ENCODE data around the gene PRR12.

Gene PRR12

DNA sequence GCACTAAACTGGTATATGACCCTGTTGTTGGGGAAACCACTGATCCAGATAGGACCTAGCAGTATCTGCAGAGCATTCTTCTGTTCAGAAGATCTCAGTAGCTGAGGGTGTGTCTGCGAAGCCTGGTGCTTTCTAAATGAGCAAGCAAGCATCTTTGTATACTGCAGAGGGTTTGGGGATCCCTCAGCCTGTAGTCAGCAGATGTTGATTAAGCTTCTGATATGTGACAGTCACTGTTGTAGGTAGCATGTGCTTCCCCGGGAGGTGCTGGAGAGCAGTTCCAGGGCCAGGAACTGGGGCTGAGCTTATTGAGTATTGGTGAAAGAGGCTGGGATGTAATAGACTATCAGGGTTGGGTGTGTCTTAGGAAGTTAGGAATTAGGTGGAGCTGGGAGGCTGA lies 52.5 kb downstream of the PRR12 start:
- ChIA-PET CTCF (interaction anchor here (0.6 to 6.5 kb wide), 6 partner anchors 11 to 1325 kb away, joined by 3 to 59 read pairs (median 4); partner anchors contain the start of gene PRR12), POLR2A (interaction anchor here (1.0 to 2.7 kb wide), 4 partner anchors 14 to 33 kb away, joined by 3 to 9 read pairs (median 4); no protein-coding TSS in a partner anchor)
- Histone ChIP-seq H3K4me1 (ENCODE audit: control insufficient read depth, insufficient read depth, low read length) (peaks cover 22% of the 10 kb centered on the region), H3K27ac (ENCODE audit: extremely low read depth, low read depth, low read length) (no peak overlapping the region), H3K36me3 (ENCODE audit: control insufficient read depth in 2 of 2, insufficient read depth in 1 of 2, low read length in 2 of 2) (peaks cover 19 to 46% of the 10 kb centered on the region in 2 experiments), H3K9me3 (ENCODE audit: control insufficient read depth, insufficient read depth, low read depth, low read length) (no peaks in the 10 kb centered on the region), H3K4me3 (ENCODE audit: low read depth, low read length) (no peak overlapping the region)
- TF ChIP-seq ZNF830 (tag by site-specific recombination; IDR thresholded peaks at IDR 0.05; ENCODE audit: low read depth) (no peak), ZXDB (tag by site-specific recombination; IDR thresholded peaks at IDR 0.05) (no peak), KLF1 (tag by site-specific recombination; IDR thresholded peaks at IDR 0.05) (peak; percentile 7; the same call in 1 of the 2 replicates)

DNA sequence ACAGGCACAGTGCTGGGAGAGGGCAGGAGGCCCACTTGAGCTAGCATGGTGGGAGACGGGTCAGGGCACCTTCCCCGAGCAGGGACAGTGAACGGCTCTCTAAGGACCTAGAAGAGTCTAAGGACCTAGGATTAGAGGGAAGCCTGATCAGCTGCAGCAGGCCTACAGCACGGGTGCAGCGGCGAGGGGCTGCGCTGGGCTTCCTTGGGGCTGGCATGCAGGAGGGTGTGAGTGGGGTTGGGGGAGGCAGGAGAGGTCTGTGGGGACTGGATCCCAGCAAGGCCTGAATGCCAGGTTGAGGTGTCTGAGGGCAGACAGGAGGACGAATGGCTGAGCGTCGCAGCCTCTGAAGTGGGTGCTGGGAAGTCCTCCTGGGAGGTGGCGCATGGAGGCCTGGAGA lies 54.6 kb downstream of the PRR12 start:
- ChIA-PET POLR2A (interaction anchor here (0.6 to 1.4 kb wide), 4 partner anchors 10 to 124 kb away, joined by 3 to 11 read pairs (median 5); partner anchors contain the start of genes BCL2L12, IRF3 and PRMT1), CTCF (interaction anchor here (6.5 kb wide), 1 partner anchor 27 kb away, joined by 59 read pairs; no protein-coding TSS in a partner anchor)
- peaks cover 37 to 64% of the 10 kb centered on the region in 2 experiments for H3K36me3 ChIP-seq (ENCODE audit: control insufficient read depth in 2 of 2, insufficient read depth in 1 of 2, low read length in 2 of 2)
- H3K9me3 ChIP-seq (ENCODE audit: control insufficient read depth, insufficient read depth, low read depth, low read length): no peaks in the 10 kb centered on the region
- no peak overlapping the region for H3K4me3 ChIP-seq (ENCODE audit: low read depth, low read length)
- TF ChIP-seq, protein P1, sequence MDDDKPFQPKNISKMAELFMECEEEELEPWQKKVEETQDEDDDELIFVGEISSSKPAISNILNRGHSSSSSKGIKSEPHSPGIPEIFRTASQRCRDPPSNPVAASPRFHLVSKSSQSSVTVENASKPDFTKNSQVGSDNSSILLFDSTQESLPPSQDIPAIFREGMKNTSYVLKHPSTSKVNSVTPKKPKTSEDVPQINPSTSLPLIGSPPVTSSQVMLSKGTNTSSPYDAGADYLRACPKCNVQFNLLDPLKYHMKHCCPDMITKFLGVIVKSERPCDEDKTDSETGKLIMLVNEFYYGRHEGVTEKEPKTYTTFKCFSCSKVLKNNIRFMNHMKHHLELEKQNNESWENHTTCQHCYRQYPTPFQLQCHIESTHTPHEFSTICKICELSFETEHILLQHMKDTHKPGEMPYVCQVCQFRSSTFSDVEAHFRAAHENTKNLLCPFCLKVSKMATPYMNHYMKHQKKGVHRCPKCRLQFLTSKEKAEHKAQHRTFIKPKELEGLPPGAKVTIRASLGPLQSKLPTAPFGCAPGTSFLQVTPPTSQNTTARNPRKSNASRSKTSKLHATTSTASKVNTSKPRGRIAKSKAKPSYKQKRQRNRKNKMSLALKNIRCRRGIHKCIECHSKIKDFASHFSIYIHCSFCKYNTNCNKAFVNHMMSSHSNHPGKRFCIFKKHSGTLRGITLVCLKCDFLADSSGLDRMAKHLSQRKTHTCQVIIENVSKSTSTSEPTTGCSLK (tag by site-specific recombination; IDR thresholded peaks at IDR 0.05): no peak
- no peak for TF ChIP-seq OVOL3 (tag by site-specific recombination; IDR thresholded peaks at IDR 0.05)
- TF ChIP-seq SETDB1 (IDR thresholded peaks at IDR 0.05; ENCODE audit: insufficient read length, low read length): no peak
- TF ChIP-seq PRDM1 (tag by site-specific recombination; IDR thresholded peaks at IDR 0.05): no peak
- no peak for TF ChIP-seq EGR2 (tag by site-specific recombination; IDR thresholded peaks at IDR 0.05; ENCODE audit: low read depth)
- TF ChIP-seq GLI4 (tag by site-specific recombination; IDR thresholded peaks at IDR 0.05): no peak
- TF ChIP-seq ZNF48 (tag by site-specific recombination; IDR thresholded peaks at IDR 0.05): no peak
- no peak for TF ChIP-seq ZNF791 (tag by site-specific recombination; IDR thresholded peaks at IDR 0.05)
- no peak for TF ChIP-seq KLF7 (tag by site-specific recombination; IDR thresholded peaks at IDR 0.05; ENCODE audit: borderline replicate concordance)
- TF ChIP-seq ZNF549 (tag by site-specific recombination; IDR thresholded peaks at IDR 0.05): no peak
- no peak for TF ChIP-seq ZBTB7A (tag by site-specific recombination; IDR thresholded peaks at IDR 0.05; ENCODE audit: low read depth)
- H3K4me1 ChIP-seq (ENCODE audit: control insufficient read depth, insufficient read depth, low read length): peaks cover 14% of the 10 kb centered on the region
- H3K27ac ChIP-seq (ENCODE audit: extremely low read depth, low read depth, low read length): peak overlapping the region; percentile 7; the same call in 1 of the 2 replicates

DNA sequence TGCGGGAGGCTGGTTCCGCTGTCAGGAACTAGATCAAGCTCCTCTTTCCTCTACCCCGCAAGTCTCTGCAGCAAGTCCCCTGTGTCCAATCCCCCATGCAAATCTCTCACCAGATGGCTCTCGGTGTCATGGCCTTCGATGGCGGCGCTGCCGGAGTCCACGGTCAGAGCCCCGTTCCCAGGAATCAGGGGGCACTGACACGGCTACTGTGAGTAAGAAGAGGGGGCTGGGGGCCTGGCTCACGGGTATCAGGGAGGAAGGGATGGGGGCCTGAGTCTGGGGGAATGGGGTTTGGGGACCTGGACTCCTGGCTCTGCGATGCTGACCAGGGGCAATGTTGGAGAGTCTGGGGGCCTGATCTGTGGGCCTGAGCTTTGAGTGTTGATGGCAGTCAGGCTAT lies 55.0 kb downstream of the PRR12 start:
- H3K4me1 ChIP-seq (ENCODE audit: control insufficient read depth, insufficient read depth, low read length): peaks cover 10% of the 10 kb centered on the region
- H3K9me3 ChIP-seq (ENCODE audit: control insufficient read depth, insufficient read depth, low read depth, low read length): no peaks in the 10 kb centered on the region
- ChIA-PET CTCF (no interaction called here), POLR2A (interaction anchor here (0.6 to 1.4 kb wide), 4 partner anchors 10 to 125 kb away, joined by 3 to 11 read pairs (median 5); partner anchors contain the start of genes BCL2L12, IRF3 and PRMT1)
- peaks cover 37 to 66% of the 10 kb centered on the region in 2 experiments for H3K36me3 ChIP-seq (ENCODE audit: control insufficient read depth in 2 of 2, insufficient read depth in 1 of 2, low read length in 2 of 2)
- no peak overlapping the region for H3K4me3 ChIP-seq (ENCODE audit: low read depth, low read length)
- no peak overlapping the region for H3K27ac ChIP-seq (ENCODE audit: extremely low read depth, low read depth, low read length)
- TF ChIP-seq ZBTB8A (tag by site-specific recombination; IDR thresholded peaks at IDR 0.05): no peak
- no peak for TF ChIP-seq ZNF610 (tag by site-specific recombination; IDR thresholded peaks at IDR 0.05; ENCODE audit: borderline replicate concordance)
- no peak for TF ChIP-seq ZNF623 (tag by site-specific recombination; IDR thresholded peaks at IDR 0.05)
- TF ChIP-seq ZNF48 (tag by site-specific recombination; IDR thresholded peaks at IDR 0.05): no peak
- TF ChIP-seq ZNF707 (tag by site-specific recombination; IDR thresholded peaks at IDR 0.05): no peak
- TF ChIP-seq, protein P2, sequence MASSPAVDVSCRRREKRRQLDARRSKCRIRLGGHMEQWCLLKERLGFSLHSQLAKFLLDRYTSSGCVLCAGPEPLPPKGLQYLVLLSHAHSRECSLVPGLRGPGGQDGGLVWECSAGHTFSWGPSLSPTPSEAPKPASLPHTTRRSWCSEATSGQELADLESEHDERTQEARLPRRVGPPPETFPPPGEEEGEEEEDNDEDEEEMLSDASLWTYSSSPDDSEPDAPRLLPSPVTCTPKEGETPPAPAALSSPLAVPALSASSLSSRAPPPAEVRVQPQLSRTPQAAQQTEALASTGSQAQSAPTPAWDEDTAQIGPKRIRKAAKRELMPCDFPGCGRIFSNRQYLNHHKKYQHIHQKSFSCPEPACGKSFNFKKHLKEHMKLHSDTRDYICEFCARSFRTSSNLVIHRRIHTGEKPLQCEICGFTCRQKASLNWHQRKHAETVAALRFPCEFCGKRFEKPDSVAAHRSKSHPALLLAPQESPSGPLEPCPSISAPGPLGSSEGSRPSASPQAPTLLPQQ (tag by site-specific recombination; IDR thresholded peaks at IDR 0.05): no peak
- TF ChIP-seq, protein P3, sequence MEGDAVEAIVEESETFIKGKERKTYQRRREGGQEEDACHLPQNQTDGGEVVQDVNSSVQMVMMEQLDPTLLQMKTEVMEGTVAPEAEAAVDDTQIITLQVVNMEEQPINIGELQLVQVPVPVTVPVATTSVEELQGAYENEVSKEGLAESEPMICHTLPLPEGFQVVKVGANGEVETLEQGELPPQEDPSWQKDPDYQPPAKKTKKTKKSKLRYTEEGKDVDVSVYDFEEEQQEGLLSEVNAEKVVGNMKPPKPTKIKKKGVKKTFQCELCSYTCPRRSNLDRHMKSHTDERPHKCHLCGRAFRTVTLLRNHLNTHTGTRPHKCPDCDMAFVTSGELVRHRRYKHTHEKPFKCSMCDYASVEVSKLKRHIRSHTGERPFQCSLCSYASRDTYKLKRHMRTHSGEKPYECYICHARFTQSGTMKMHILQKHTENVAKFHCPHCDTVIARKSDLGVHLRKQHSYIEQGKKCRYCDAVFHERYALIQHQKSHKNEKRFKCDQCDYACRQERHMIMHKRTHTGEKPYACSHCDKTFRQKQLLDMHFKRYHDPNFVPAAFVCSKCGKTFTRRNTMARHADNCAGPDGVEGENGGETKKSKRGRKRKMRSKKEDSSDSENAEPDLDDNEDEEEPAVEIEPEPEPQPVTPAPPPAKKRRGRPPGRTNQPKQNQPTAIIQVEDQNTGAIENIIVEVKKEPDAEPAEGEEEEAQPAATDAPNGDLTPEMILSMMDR (tag by site-specific recombination; IDR thresholded peaks at IDR 0.05): no peak
- no peak for TF ChIP-seq ZFP69B (tag by site-specific recombination; IDR thresholded peaks at IDR 0.05)
- no peak for TF ChIP-seq ZNF433 (tag by site-specific recombination; IDR thresholded peaks at IDR 0.05; ENCODE audit: low read depth)
- TF ChIP-seq ZNF302 (tag by site-specific recombination; IDR thresholded peaks at IDR 0.05; ENCODE audit: low read depth): no peak
- TF ChIP-seq ZNF558 (tag by site-specific recombination; IDR thresholded peaks at IDR 0.05): no peak

Data from HEK293 (cell line).